ENCODE measurements around the gene PRSS57.
A peak's percentile ranks its signal among the peaks of the same experiment; 100 is the strongest.
"Not testable (repeated sequence)": the region's sequence is repeated elsewhere in the genome, so short reads cannot be mapped to it uniquely, and the experiment has no call there.

The PRSS57 gene

DNA sequence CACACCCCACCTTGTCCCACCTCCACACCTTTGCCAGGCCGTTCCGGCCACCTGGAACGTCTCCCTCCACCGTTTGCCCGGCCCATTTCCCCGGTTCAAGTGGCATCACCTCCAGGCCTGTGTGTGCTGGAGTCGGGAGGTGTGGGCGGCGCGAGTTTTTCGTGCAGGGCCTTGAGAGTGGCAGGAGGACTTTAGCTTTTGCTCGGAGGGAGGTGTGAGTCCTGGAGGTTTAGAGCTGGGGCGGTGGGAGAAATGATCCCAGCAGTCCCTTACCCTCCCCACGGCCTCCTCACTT, 9.1 kb upstream of the PRSS57 start:
- Histone ChIP-seq H4K8ac (ENCODE audit: low read depth, low read length) (no peak overlapping the region), H2BK15ac (replicated peaks; ENCODE audit: low read depth) (no peak overlapping the region), H3K4me1 (ENCODE audit: control insufficient read depth, low read depth, low read length) (peaks cover 1% of the 10 kb centered on the region), H3K23ac (ENCODE audit: low read length) (no peak overlapping the region), H3K4me2 (ENCODE audit: low read length) (peak overlapping the region; percentile 71), H2AK5ac (ENCODE audit: low read length) (no peak overlapping the region), H3K36me3 (ENCODE audit: control insufficient read depth, insufficient read depth, low read length) (no peaks in the 10 kb centered on the region), H2BK5ac (ENCODE audit: low read length) (no peak overlapping the region), H3K9ac (ENCODE audit: low read length) (peak overlapping the region; percentile 56), H3K79me1 (ENCODE audit: low read length) (no peaks in the 10 kb centered on the region), H4K5ac (ENCODE audit: low read length) (no peak overlapping the region), H3K18ac (ENCODE audit: low read length) (no peak overlapping the region), H3K27me3 (ENCODE audit: insufficient read depth, low read length, poor library complexity) (no peaks in the 10 kb centered on the region), H3K79me2 (ENCODE audit: control insufficient read depth, insufficient read depth, low read length) (no peaks in the 10 kb centered on the region), H3K4me3 (ENCODE audit: low read length) (no peak overlapping the region), H3K27ac (ENCODE audit: low read depth, low read length) (no peak overlapping the region), H2BK120ac (ENCODE audit: low read depth, low read length) (no peak overlapping the region), H3K56ac (ENCODE audit: low read length) (peak overlapping the region; percentile 84), H3K4ac (ENCODE audit: low read depth, low read length) (no peak overlapping the region)
- no peak for DNase-seq
- no CpG with 5 or more reads among the region's 14 CpGs for WGBS (ENCODE audit: extremely low coverage, insufficient coverage, low lambda C conversion rate)

DNA sequence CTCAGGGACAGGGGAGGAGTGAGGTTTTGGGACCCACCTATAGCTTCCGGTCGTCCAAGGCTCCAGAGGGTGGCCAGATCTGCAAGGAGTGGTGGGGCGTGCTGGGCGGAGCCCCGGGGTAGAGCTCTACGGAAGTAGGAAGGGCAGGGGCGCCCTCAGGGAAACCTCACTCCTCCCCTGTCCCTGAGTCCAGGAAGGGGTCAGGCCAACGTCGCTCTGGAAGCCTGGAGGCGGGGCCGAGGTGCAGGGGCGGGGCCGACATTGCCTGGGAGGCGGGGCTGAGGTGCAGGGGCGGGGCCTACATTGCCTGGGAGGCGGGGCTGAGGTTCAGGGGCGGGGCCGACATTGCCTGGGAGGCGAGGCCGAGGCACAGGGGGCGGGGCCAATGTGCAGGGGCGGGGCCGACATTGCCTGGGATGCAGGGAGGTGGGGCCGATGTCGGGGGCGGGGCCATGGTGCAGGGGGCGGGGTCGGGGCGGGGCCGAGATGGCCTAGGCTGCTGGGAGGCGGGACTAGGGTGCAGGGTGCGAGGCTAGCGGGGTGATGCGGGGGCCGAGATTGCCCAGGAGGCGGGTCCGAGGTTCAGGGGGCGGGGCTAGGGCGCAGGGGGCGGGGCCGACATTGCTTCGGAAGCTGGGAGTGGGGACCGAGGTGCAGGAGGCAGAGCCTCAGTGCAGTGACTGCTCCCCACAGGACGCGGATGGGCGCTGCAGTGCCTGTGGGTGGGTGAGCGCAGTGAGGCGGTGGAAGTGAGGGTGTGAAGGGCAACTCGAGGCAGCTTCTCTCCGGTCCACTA, 8.6 kb upstream of the PRSS57 start:
- Histone ChIP-seq H3K4me3 (ENCODE audit: low read length) (no peak overlapping the region), H2BK15ac (replicated peaks; ENCODE audit: low read depth) (no peak overlapping the region), H2BK120ac (ENCODE audit: low read depth, low read length) (no peak overlapping the region)

DNA sequence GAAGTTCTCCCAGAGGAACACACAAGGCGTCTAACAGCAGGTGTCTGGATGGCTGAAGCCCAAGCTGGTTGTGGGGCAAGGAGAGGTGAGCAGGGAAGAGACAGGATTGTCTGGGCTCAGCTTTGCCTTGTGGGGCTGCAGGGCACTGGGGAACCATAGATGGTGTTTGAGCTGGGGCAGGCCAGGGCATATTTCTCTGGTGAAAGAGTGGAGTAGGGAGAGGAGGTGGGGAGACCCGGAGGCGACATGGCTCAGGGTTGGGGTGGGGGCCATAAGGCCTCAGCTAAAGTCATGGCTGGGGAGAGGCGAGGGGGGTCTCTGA, 8.0 kb upstream of the PRSS57 start:
- no peak overlapping the region for H4K8ac ChIP-seq (ENCODE audit: low read depth, low read length)
- no peaks in the 10 kb centered on the region for H3K79me1 ChIP-seq (ENCODE audit: low read length)
- no peaks in the 10 kb centered on the region for H3K79me2 ChIP-seq (ENCODE audit: control insufficient read depth, insufficient read depth, low read length)
- H2BK120ac ChIP-seq (ENCODE audit: low read depth, low read length), result no peak overlapping the region
- no peak overlapping the region for H3K56ac ChIP-seq (ENCODE audit: low read length)
- no peak for DNase-seq
- H3K4ac ChIP-seq (ENCODE audit: low read depth, low read length), result no peak overlapping the region
- no peak overlapping the region for H4K5ac ChIP-seq (ENCODE audit: low read length)
- no peaks in the 10 kb centered on the region for H3K27me3 ChIP-seq (ENCODE audit: insufficient read depth, low read length, poor library complexity)
- H3K4me2 ChIP-seq (ENCODE audit: low read length), result no peak overlapping the region
- no peak overlapping the region for H3K23ac ChIP-seq (ENCODE audit: low read length)
- H3K18ac ChIP-seq (ENCODE audit: low read length), result no peak overlapping the region
- H3K4me1 ChIP-seq (ENCODE audit: control insufficient read depth, low read depth, low read length), result peaks cover 1% of the 10 kb centered on the region
- no peak overlapping the region for H2BK15ac ChIP-seq (replicated peaks; ENCODE audit: low read depth)
- no peak overlapping the region for H2AK5ac ChIP-seq (ENCODE audit: low read length)
- H3K4me3 ChIP-seq (ENCODE audit: low read length), result no peak overlapping the region
- H3K27ac ChIP-seq (ENCODE audit: low read depth, low read length), result no peak overlapping the region
- no peak overlapping the region for H3K9ac ChIP-seq (ENCODE audit: low read length)
- no peaks in the 10 kb centered on the region for H3K36me3 ChIP-seq (ENCODE audit: control insufficient read depth, insufficient read depth, low read length)
- H2BK5ac ChIP-seq (ENCODE audit: low read length), result no peak overlapping the region
- WGBS (ENCODE audit: extremely low coverage, insufficient coverage, low lambda C conversion rate), result no CpG with 5 or more reads among the region's 4 CpGs

More for the DNA sequence above, 8.6 kb upstream of the PRSS57 start:
- no peak overlapping the region for H3K23ac ChIP-seq (ENCODE audit: low read length)
- no peak overlapping the region for H4K5ac ChIP-seq (ENCODE audit: low read length)
- H4K8ac ChIP-seq (ENCODE audit: low read depth, low read length), result no peak overlapping the region
- H3K4me1 ChIP-seq (ENCODE audit: control insufficient read depth, low read depth, low read length), result peaks cover 1% of the 10 kb centered on the region
- peak overlapping the region; percentile 56 for H3K9ac ChIP-seq (ENCODE audit: low read length)
- no peak overlapping the region for H3K18ac ChIP-seq (ENCODE audit: low read length)
- peak; percentile 87 for DNase-seq
- H3K4me2 ChIP-seq (ENCODE audit: low read length), result peak overlapping the region; percentile 71
- H3K4ac ChIP-seq (ENCODE audit: low read depth, low read length), result no peak overlapping the region
- no peaks in the 10 kb centered on the region for H3K79me2 ChIP-seq (ENCODE audit: control insufficient read depth, insufficient read depth, low read length)
- H2AK5ac ChIP-seq (ENCODE audit: low read length), result no peak overlapping the region
- no peaks in the 10 kb centered on the region for H3K36me3 ChIP-seq (ENCODE audit: control insufficient read depth, insufficient read depth, low read length)
- no peak overlapping the region for H2BK5ac ChIP-seq (ENCODE audit: low read length)
- H3K27ac ChIP-seq (ENCODE audit: low read depth, low read length), result no peak overlapping the region
- no peaks in the 10 kb centered on the region for H3K27me3 ChIP-seq (ENCODE audit: insufficient read depth, low read length, poor library complexity)
- WGBS (ENCODE audit: extremely low coverage, insufficient coverage, low lambda C conversion rate), result no CpG with 5 or more reads among the region's 50 CpGs
- H3K56ac ChIP-seq (ENCODE audit: low read length), result peak overlapping the region; percentile 84
- H3K79me1 ChIP-seq (ENCODE audit: low read length), result no peaks in the 10 kb centered on the region

DNA sequence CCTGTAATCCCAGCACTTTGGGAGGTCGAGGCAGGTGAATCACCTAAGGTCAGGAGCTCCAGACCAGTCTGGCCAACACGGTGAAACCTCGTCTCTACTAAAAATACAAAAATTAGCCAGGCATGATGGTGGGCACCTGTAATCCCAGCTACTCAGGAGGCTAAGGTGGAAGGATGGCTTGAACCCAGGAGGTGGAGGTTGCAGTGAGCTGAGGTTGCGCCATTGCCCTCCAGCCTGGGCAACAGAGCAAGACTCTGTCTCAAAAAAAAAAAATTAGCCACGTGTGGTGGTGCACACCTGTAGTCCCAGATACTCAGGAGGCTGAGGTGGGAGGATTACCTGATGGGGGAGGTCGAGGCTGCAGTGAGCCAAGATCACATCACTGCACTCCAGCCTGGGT, 7.6 kb upstream of the PRSS57 start:
- not testable (repeated sequence) for H3K9ac ChIP-seq (ENCODE audit: low read length); DNase-seq; H3K27ac ChIP-seq (ENCODE audit: low read depth, low read length); H3K79me1 ChIP-seq (ENCODE audit: low read length); H3K4me1 ChIP-seq (ENCODE audit: control insufficient read depth, low read depth, low read length); H3K56ac ChIP-seq (ENCODE audit: low read length); H3K79me2 ChIP-seq (ENCODE audit: control insufficient read depth, insufficient read depth, low read length); H3K4ac ChIP-seq (ENCODE audit: low read depth, low read length); H2BK5ac ChIP-seq (ENCODE audit: low read length); H3K4me3 ChIP-seq (ENCODE audit: low read length); H2BK15ac ChIP-seq (replicated peaks; ENCODE audit: low read depth); H3K27me3 ChIP-seq (ENCODE audit: insufficient read depth, low read length, poor library complexity); H2AK5ac ChIP-seq (ENCODE audit: low read length); H4K5ac ChIP-seq (ENCODE audit: low read length); H2BK120ac ChIP-seq (ENCODE audit: low read depth, low read length); H4K8ac ChIP-seq (ENCODE audit: low read depth, low read length); H3K23ac ChIP-seq (ENCODE audit: low read length); H3K4me2 ChIP-seq (ENCODE audit: low read length); H3K18ac ChIP-seq (ENCODE audit: low read length); H3K36me3 ChIP-seq (ENCODE audit: control insufficient read depth, insufficient read depth, low read length)
- WGBS (ENCODE audit: extremely low coverage, insufficient coverage, low lambda C conversion rate), result no CpG with 5 or more reads among the region's 6 CpGs

DNA sequence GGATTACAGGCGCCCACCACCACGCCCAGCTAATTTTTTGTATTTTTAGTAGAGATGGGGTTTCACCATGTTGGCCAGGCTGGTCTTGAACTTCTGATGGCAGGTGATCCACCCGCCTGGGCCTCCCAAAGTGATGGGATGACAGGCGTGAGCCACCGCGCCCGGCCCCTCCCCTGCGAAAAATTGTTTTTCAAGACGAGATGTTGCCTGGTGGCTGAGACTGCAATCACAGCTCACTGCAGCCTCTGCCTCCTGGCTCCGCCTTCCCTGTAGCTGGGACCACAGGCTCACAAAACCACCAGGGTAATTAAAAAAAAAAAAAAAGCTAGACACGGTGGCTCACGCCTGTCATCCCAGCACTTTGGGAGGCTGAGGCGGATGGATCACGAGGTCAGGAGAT, 4.6 kb upstream of the PRSS57 start:
- not testable (repeated sequence) for H4K5ac ChIP-seq (ENCODE audit: low read length); H3K4ac ChIP-seq (ENCODE audit: low read depth, low read length)
- no CpG with 5 or more reads among the region's 14 CpGs for WGBS (ENCODE audit: extremely low coverage, insufficient coverage, low lambda C conversion rate)

DNA sequence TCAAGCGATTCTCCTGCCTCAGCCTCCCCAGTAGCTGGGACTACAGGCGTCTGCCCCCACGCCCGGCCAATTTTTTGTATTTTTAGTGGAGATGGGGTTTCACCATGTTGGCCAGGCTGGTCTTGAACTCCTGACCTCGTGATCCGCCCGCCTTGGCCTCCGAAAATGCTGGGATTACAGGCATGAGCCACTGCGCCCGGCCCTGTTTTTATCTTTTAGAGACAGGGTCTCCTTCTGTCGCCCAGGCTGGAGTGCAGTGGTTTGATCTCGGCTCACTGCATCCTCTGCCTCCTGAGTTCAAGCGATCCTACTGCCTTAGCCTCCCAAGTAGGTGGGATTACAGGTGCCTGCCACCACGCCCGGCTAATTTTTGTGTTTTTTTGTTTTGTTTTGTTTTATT, 3.3 kb upstream of the PRSS57 start:
- H3K79me2 ChIP-seq (ENCODE audit: control insufficient read depth, insufficient read depth, low read length); H4K5ac ChIP-seq (ENCODE audit: low read length); DNase-seq; H3K79me1 ChIP-seq (ENCODE audit: low read length); H2BK120ac ChIP-seq (ENCODE audit: low read depth, low read length); H3K4me3 ChIP-seq (ENCODE audit: low read length); H3K4me1 ChIP-seq (ENCODE audit: control insufficient read depth, low read depth, low read length); H3K27me3 ChIP-seq (ENCODE audit: insufficient read depth, low read length, poor library complexity); H3K56ac ChIP-seq (ENCODE audit: low read length); H3K4ac ChIP-seq (ENCODE audit: low read depth, low read length); H4K8ac ChIP-seq (ENCODE audit: low read depth, low read length); H2BK5ac ChIP-seq (ENCODE audit: low read length); H3K4me2 ChIP-seq (ENCODE audit: low read length); H2BK15ac ChIP-seq (replicated peaks; ENCODE audit: low read depth); H2AK5ac ChIP-seq (ENCODE audit: low read length); H3K23ac ChIP-seq (ENCODE audit: low read length); H3K18ac ChIP-seq (ENCODE audit: low read length); H3K9ac ChIP-seq (ENCODE audit: low read length); H3K27ac ChIP-seq (ENCODE audit: low read depth, low read length); H3K36me3 ChIP-seq (ENCODE audit: control insufficient read depth, insufficient read depth, low read length): not testable (repeated sequence)
- WGBS (ENCODE audit: extremely low coverage, insufficient coverage, low lambda C conversion rate), result no CpG with 5 or more reads among the region's 15 CpGs

More for the DNA sequence above, 4.6 kb upstream of the PRSS57 start:
- not testable (repeated sequence) for H2BK120ac ChIP-seq (ENCODE audit: low read depth, low read length); H3K79me1 ChIP-seq (ENCODE audit: low read length); H2AK5ac ChIP-seq (ENCODE audit: low read length); H2BK15ac ChIP-seq (replicated peaks; ENCODE audit: low read depth); H3K23ac ChIP-seq (ENCODE audit: low read length); H3K27ac ChIP-seq (ENCODE audit: low read depth, low read length); H3K9ac ChIP-seq (ENCODE audit: low read length); H2BK5ac ChIP-seq (ENCODE audit: low read length); H3K56ac ChIP-seq (ENCODE audit: low read length); H4K8ac ChIP-seq (ENCODE audit: low read depth, low read length); H3K79me2 ChIP-seq (ENCODE audit: control insufficient read depth, insufficient read depth, low read length); H3K4me1 ChIP-seq (ENCODE audit: control insufficient read depth, low read depth, low read length); H3K36me3 ChIP-seq (ENCODE audit: control insufficient read depth, insufficient read depth, low read length); H3K27me3 ChIP-seq (ENCODE audit: insufficient read depth, low read length, poor library complexity); H3K18ac ChIP-seq (ENCODE audit: low read length); H3K4me3 ChIP-seq (ENCODE audit: low read length); H3K4me2 ChIP-seq (ENCODE audit: low read length)
- peak; percentile 36 for DNase-seq
